Activated T-cell treated with anti-CD3 and anti-CD28 coated beads for 48 hours (primary cell): ENCODE data around the gene FTO.

ENCODE experiments used
- DNase-seq: peaks from one replicate; pipeline ENCODE4 v3.0.0-alpha.2; 2020; ENCODE audit warnings: low read depth

The FTO gene

GRCh38 chr16:54015147-54015546, 311.2 kb downstream of the FTO start:
- DNase-seq, result no peak

- DNase-seq, result no peak
Observed at GRCh38 chr16:54022362-54022761, 318.4 kb downstream of the FTO start.

DNA sequence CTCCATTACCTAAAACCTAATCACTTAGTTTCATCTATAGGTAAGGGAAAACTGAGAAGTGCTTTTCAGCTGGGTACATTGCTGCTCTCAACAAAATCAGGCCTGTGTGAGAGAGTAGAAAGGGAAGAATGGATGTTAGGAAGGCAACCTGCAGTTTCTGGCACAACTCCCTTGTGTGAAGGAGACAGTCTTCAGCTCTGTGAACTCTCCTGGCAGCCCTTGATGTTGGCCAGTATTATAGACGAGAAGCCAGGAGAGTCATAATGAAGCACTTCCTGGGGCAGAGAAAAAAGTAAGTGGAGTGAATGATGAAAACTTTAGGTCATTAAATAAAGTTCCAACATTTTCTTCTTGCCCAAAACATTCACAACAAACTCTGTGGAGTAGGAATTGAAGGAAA, 322.5 kb downstream of the FTO start:
- no peak for DNase-seq

DNA sequence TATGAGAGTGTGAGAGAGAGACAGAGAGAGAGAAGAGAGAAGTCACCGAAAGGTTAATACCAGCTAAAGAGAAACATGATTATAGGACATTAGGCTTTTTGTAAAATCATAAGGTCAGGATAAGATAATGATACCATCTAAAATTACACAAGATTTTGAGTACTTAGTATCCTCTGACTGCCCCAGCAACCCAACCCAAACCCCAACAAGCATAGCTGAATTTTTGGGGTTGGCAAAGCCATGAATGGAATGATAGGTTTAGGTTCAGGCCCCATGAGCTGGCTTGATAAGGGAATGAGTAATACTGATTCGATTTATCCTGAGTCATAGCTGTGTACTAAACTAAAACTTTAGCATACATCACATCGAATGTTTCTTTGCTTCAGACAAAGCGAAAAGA, 323.1 kb downstream of the FTO start:
- DNase-seq, result no peak

DNA sequence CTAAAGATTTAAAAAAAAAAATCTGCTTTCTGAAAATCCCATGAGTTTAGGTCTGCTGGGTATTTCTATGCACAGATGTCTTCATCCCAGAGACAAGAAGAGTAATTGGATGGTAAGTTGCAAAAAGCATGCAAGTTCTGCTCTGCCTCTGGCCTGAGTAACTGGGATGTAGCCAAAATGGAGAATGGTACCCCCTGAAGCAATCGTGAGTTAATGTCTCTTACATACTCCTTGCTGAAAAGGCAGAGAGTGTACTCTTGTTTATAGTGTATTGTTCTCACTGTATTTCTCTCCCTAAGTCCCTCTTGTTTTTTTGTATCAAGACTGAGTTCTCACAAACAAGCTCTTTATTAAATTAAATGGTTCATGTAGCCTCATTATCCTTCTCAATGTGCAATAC, 323.6 kb downstream of the FTO start:
- no peak for DNase-seq

GRCh38 chr16:54027995-54028394, 324.0 kb downstream of the FTO start:
- no peak for DNase-seq

- DNase-seq, result no peak
Observed at GRCh38 chr16:54030451-54030850, 326.5 kb downstream of the FTO start.

- no peak for DNase-seq
Observed at GRCh38 chr16:54031107-54031760, 327.3 kb downstream of the FTO start.

- DNase-seq, result no peak
Observed at GRCh38 chr16:54033747-54034146, 329.8 kb downstream of the FTO start.

DNA sequence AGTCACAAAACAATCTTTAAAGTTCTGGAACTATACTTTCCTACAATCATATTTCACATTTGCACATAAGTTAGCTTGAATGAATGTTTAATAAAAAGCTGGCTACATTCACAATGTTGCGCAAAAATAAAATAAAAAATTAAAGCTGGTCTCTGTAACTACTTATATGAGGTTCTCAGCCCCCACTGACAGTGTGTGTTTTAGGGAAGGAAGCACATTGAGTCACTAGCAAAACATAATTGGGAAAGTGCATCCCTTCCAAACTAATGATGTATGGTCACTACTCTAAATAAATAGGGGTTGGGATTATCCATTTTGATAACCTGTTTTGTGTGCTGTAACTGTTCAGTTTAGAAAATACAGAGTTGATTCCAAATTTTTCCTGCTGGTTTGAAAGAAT, 330.7 kb downstream of the FTO start:
- no peak for DNase-seq

DNA sequence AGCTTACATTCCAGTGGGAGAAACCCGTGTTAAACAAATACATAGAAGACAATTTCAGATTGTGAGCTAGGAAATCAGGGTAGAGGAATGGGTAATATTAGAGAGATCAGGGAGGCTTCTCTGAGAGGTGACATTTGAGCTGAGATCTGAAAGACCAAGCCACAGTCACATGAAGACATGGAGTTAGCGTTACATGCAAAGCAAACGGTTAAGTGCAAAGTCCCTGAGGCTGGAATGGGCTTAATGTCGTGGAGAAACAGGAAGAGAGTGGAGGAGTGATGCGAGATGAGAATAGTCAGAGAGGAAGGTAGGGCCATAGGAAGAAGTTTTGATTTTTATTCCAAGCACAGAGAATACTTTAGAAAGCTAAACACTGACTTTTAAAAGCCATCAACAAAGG, 336.5 kb downstream of the FTO start:
- no peak for DNase-seq

DNA sequence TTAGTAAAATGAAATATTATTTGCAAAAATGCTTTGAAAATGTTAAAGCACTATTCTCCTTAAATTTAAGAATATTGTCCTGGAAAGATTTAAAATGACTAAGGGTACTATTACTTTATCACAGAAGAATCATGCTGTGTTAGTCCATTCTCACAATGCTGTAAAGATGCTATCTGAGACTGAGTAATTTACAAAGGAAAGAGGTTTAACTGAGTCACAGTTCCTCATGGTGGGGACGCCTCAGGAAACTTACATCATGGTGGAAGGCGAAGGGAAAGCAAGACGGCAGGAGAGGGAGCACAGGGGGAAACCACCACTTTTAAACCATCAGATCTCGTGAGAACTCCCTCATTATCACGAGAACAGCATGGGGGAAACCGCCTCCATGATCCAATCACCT, 337.0 kb downstream of the FTO start:
- no peak for DNase-seq

DNA sequence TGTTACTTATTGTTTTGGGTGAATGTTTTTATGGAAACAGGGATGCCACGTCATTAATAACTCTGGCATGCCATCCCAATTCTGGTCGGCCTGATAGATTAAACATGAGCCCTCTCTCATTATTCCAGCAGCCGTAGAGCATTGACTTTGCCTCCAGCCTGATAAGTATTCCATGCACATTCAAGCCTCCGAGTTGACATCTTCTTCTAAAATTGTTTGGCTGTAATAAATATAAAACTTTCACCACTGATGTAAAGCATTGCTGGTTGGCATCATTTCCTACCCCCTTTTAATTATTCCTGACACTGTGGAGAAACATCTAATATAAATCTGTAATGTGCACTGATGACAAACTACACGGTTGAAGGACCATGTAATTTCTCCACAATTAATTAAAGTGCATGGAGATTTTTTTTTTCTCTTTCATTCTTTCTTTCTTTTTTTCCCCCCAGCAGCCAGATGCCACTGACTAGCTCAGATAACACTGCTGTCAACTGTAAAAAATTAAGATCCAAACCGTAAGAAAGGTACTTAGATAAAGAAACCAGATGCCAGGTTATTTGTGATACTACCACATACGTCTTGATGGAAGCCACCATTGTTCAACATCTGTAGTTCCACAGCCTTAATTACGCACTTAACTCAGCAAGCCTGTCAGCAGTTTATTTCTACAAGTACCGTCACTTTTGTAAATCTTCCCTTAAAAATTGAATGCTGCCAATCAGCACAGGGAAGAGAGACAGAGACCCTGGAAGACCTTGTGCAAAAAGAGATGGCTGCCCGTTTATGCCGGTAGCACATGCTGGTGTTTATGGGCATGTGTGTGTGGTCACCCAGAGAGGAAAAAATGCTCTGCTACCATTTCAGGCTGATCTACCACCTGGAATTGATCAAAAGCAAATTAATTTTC, 344.9 kb downstream of the FTO start:
- DNase-seq, result no peak

- no peak for DNase-seq
Observed at GRCh38 chr16:54049591-54050458, 345.9 kb downstream of the FTO start.

DNA sequence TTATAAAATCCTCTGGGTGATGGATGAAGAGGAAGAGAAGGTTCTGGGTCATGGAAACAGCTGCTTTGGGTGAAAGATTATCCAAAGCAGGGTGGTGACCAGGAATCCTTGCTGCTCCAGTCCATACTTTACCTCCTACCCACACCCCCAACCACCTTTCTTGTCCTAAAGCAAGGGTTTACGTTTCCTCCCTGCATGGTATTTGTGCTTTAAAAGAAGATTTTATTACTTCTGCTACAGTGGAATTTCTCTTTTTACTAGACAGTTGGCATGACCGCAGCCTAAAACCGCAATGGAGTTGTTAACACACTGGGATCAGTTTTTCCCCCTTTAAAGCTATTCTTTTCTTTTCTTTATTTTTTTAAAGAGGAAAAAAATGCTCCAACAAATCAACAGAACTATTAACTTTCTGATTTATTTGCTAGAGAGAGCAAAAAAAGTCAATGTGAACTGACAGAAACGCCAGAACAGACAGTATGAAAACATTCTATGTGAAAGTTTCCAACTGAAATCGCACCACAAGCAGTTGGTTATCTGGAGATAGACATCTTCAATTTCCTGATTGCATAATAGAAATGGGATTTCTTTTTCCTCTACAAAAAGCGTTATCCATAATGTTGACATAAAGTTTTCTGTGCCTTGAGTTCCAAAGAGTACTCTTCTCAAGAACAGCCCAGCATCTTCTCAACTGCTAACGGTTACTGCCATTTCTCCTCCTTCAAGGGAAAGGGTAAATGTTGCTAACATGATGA, 346.7 kb downstream of the FTO start:
- DNase-seq, result no peak

DNA sequence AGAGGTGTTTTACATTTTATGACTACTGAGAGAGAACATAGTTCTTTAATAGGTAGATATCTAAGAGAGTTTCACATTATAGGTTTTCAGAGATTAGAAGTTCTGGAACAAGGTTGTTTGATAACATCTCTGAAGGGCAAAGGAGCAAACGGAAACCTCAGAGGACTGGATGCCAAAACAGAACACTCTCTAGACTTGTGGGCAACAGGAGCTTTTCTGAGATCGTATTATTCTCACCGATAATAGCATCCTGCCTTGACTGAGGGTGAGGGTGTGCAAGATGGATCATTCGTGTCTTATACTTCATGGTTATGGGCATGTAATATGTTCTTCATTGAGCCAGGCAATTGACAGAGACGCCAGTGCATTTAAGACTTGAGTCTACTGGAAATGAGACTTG, 347.9 kb downstream of the FTO start:
- DNase-seq, result no peak

DNA sequence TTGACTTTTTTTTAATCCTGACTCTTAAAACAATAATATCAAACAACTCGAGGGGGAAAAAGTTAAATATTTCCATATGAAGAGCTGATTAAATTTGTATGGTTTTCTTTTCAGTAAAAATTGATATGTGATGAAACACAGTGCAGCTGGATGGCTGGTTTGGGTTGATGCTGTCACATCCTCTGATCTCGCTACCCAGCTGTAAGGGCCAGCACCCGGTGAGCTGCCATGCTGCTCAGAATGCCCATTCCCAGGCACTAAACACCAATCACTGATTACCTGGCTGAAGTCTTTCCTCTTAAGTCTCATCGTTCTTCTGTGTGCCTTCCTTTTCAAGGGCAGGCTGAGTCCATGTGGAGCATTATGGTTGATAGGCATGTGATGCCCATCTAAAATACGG, 348.3 kb downstream of the FTO start:
- DNase-seq, result no peak

GRCh38 chr16:54053891-54054820, 350.2 kb downstream of the FTO start:
- DNase-seq, result no peak

- DNase-seq, result no peak
Observed at GRCh38 chr16:54055191-54055590, 351.2 kb downstream of the FTO start.

- DNase-seq, result no peak
Observed at GRCh38 chr16:54055864-54056263, 351.9 kb downstream of the FTO start.

GRCh38 chr16:54056921-54057320, 353.0 kb downstream of the FTO start:
- no peak for DNase-seq
